Esophagus squamous epithelium (tissue), 4 donors: ENCODE data around the gene SLC22A7.

Source experiments
- CTCF ChIP-seq, 6 experiments: fragments of 450-650 bp in 4 of 6; fragments of 200-600 bp in 2 of 6; sonication (generic) in 2 of 6; IDR thresholded peaks; one replicate each; pipeline ENCODE4 v1.5.1; 2016 to 2019; ENCODE audit warnings: antibody characterized with exemption in 6 of 6, mild to moderate bottlenecking in 4 of 6, moderate library complexity in 4 of 6
- POLR2A ChIP-seq, 4 donors: fragments of 450-650 bp; IDR thresholded peaks; one replicate each; pipeline ENCODE4 v1.6.1; 2017; ENCODE audit warnings: antibody characterized with exemption in 4 of 4, mild to moderate bottlenecking in 4 of 4, moderate library complexity in 3 of 4

GRCh38 chr6:43311666-43312065, 13.6 kb downstream of the SLC22A7 start:
- no peak for TF ChIP-seq POLR2A (IDR thresholded peaks at IDR 0.05)
- TF ChIP-seq CTCF (IDR thresholded peaks at IDR 0.05) = no peak
